ENCODE results near the gene LRP4. TPM values are rescaled to one million over a fixed set of nuclear protein-coding genes. Genes with fewer than 3 reads are reported as not detected.

LRP4 gene
- total RNA-seq, 1 donor from 2014 or later, result 4.9 TPM

- TF ChIP-seq CTCF (IDR thresholded peaks at IDR 0.05), result no peak
- Histone ChIP-seq H3K27ac (no peak overlapping the region), H3K4me3 (no peak overlapping the region), H3K36me3 (no peaks in the 10 kb centered on the region), H3K27me3 (no peaks in the 10 kb centered on the region), H3K9me3 (no peaks in the 10 kb centered on the region), H3K4me1 (peaks cover 0 to 2% of the 10 kb centered on the region in 2 donors)
- no peak for DNase-seq (ENCODE audit: low spot score in 2 of 2)
- intact Hi-C loops (cut with DNase I), result no loop called here
Measured at GRCh38 chr11:46895821-46896220, 22.5 kb downstream of the LRP4 start.

- H3K27ac ChIP-seq, result no peak overlapping the region
- no peaks in the 10 kb centered on the region for H3K36me3 ChIP-seq
- peaks cover 0 to 2% of the 10 kb centered on the region in 2 donors for H3K4me1 ChIP-seq
- intact Hi-C loops (cut with DNase I), result no loop called here
- H3K27me3 ChIP-seq, result no peaks in the 10 kb centered on the region
- H3K4me3 ChIP-seq, result no peak overlapping the region
- no peak for TF ChIP-seq CTCF (IDR thresholded peaks at IDR 0.05)
- DNase-seq (ENCODE audit: low spot score in 2 of 2), result no peak
- H3K9me3 ChIP-seq, result no peaks in the 10 kb centered on the region
Measured at GRCh38 chr11:46894961-46895360, 23.4 kb downstream of the LRP4 start.

GRCh38 chr11:46894506-46894905, 23.8 kb downstream of the LRP4 start:
- intact Hi-C loops (cut with DNase I), result no loop called here
- Histone ChIP-seq H3K27me3 (no peaks in the 10 kb centered on the region), H3K4me3 (no peak overlapping the region), H3K36me3 (no peaks in the 10 kb centered on the region), H3K9me3 (no peaks in the 10 kb centered on the region), H3K4me1 (peaks cover 0 to 2% of the 10 kb centered on the region in 2 donors), H3K27ac (no peak overlapping the region)
- no peak for TF ChIP-seq CTCF (IDR thresholded peaks at IDR 0.05)
- DNase-seq (ENCODE audit: low spot score in 2 of 2), result no peak

- Histone ChIP-seq H3K9me3 (no peaks in the 10 kb centered on the region), H3K36me3 (no peaks in the 10 kb centered on the region), H3K4me3 (no peak overlapping the region), H3K27me3 (no peaks in the 10 kb centered on the region), H3K27ac (no peak overlapping the region), H3K4me1 (peaks cover 0 to 2% of the 10 kb centered on the region in 2 donors)
- DNase-seq (ENCODE audit: low spot score in 2 of 2), result no peak
- TF ChIP-seq CTCF (IDR thresholded peaks at IDR 0.05), result no peak
- intact Hi-C loops (cut with DNase I), result no loop called here
Measured at GRCh38 chr11:46892838-46893237, 25.5 kb downstream of the LRP4 start.

GRCh38 chr11:46892109-46892508, 26.2 kb downstream of the LRP4 start:
- H3K27ac ChIP-seq, result no peak overlapping the region
- H3K4me1 ChIP-seq, result peaks cover 0 to 2% of the 10 kb centered on the region in 2 donors
- no peaks in the 10 kb centered on the region for H3K9me3 ChIP-seq
- TF ChIP-seq CTCF (IDR thresholded peaks at IDR 0.05), result no peak
- no peak overlapping the region for H3K4me3 ChIP-seq
- no peaks in the 10 kb centered on the region for H3K36me3 ChIP-seq
- no peak for DNase-seq (ENCODE audit: low spot score in 2 of 2)
- H3K27me3 ChIP-seq, result no peaks in the 10 kb centered on the region
- intact Hi-C loops (cut with DNase I), result no loop called here

GRCh38 chr11:46890665-46891064, 27.7 kb downstream of the LRP4 start:
- TF ChIP-seq CTCF (IDR thresholded peaks at IDR 0.05), result no peak
- no peaks in the 10 kb centered on the region for H3K36me3 ChIP-seq
- H3K27ac ChIP-seq, result no peak overlapping the region
- intact Hi-C loops (cut with DNase I), result no loop called here
- H3K4me1 ChIP-seq, result peaks cover 0 to under 1% of the 10 kb centered on the region in 2 donors
- no peaks in the 10 kb centered on the region for H3K27me3 ChIP-seq
- no peaks in the 10 kb centered on the region for H3K9me3 ChIP-seq
- no peak for DNase-seq (ENCODE audit: low spot score in 2 of 2)
- no peak overlapping the region for H3K4me3 ChIP-seq

Data from ascending aorta (tissue), 2 donors.